Vagina (tissue), 2 donors: Measurements from ENCODE around the gene RPL15. TPM values are rescaled to one million over a fixed set of nuclear protein-coding genes. Genes with fewer than 3 reads are reported as not detected.

ENCODE experiments used
- DNase-seq, 2 donors: peaks; one replicate each; pipeline ENCODE4 v3.0.0-alpha.2; 2017; ENCODE audit errors: extremely low spot score in 2 of 2
- H3K27ac ChIP-seq: fragments of 200-600 bp; sonication (generic); one replicate; pipeline ENCODE4 v1.5.1; 2019
- H3K27me3 ChIP-seq: fragments of 200-600 bp; sonication (generic); one replicate; pipeline ENCODE4 v1.5.1; 2019
- H3K36me3 ChIP-seq, 2 donors: fragments of 200-600 bp; sonication (generic); one replicate each; pipeline ENCODE4 v1.5.1; 2017 to 2019
- H3K4me1 ChIP-seq: fragments of 200-600 bp; sonication (generic); one replicate; pipeline ENCODE4 v1.5.1; 2019
- H3K4me3 ChIP-seq, 2 donors: fragments of 200-600 bp; sonication (generic); 1 replicate in 1 of 2; 2 replicates in 1 of 2; pipeline ENCODE4 v1.5.1; 2016 to 2019
- H3K9me3 ChIP-seq: fragments of 200-600 bp; sonication (generic); one replicate; pipeline ENCODE4 v1.5.1; 2019
- POLR2A ChIP-seq, 2 donors: fragments of 450-650 bp; IDR thresholded peaks; one replicate each; pipeline ENCODE4 v1.6.1; 2017; ENCODE audit warnings: antibody characterized with exemption in 2 of 2, mild to moderate bottlenecking in 2 of 2, moderate library complexity in 2 of 2
- POLR2AphosphoS5 ChIP-seq, 2 donors: sonication (generic); formaldehyde crosslinking; IDR thresholded peaks; one replicate each; pipeline ENCODE4 v1.9.0; 2017; ENCODE audit warnings: antibody characterized with exemption in 2 of 2, mild to moderate bottlenecking in 2 of 2, low read depth in 1 of 2; ENCODE audit not compliant: insufficient read depth in 1 of 2
- intact Hi-C: fragments of 100-400 bp; cut with DNase I; formaldehyde crosslinking; loops from one replicate; pipeline ENCODE4 v1.15.1; 2023
- total RNA-seq: library from RNA; depleted of rRNA; stranded (reverse); fragments of >200 nt; gene quantifications from one replicate; pipeline ENCODE4 v1.2.3, GENCODE V29; 2016
- TF ChIP-seq, protein P1 (sequence below), 3 experiments: fragments of 450-650 bp in 2 of 3; fragments of 200-600 bp in 1 of 3; sonication (generic) in 1 of 3; IDR thresholded peaks; one replicate each; pipeline ENCODE4 v1.5.1; 2017 to 2019; ENCODE audit warnings: antibody characterized with exemption in 3 of 3, mild to moderate bottlenecking in 2 of 3, moderate library complexity in 2 of 3

The RPL15 gene
- total RNA-seq, 1 donor from 2014 or later = 2,641 TPM

DNA sequence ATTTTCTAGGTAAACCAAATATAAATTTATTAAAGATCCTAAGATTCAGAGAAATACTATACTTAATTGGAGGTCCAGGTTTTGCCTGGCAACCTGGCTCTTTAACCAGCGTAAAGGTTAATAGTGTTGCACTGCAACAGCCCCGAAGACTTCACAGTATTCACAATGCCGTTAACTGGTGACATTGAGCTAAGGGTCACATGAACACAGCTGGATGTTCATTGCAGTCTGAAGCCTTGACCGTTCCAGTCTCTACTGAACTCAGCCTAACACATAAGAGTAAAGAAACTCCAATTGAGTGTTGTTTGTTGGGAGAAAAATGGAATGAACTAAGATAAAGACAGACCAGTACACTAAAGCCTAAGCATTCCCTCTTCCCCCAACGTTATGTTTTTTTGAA is 27.0 kb upstream of the RPL15 start:
- Histone ChIP-seq H3K9me3 (no peaks in the 10 kb centered on the region), H3K27me3 (no peaks in the 10 kb centered on the region), H3K36me3 (peaks cover 0 to 5% of the 10 kb centered on the region in 2 donors), H3K4me1 (peaks cover 5% of the 10 kb centered on the region), H3K4me3 (no peak overlapping the region), H3K27ac (no peak overlapping the region)
- intact Hi-C loops = no loop called here
- DNase-seq = no peak
- TF ChIP-seq, protein P1, sequence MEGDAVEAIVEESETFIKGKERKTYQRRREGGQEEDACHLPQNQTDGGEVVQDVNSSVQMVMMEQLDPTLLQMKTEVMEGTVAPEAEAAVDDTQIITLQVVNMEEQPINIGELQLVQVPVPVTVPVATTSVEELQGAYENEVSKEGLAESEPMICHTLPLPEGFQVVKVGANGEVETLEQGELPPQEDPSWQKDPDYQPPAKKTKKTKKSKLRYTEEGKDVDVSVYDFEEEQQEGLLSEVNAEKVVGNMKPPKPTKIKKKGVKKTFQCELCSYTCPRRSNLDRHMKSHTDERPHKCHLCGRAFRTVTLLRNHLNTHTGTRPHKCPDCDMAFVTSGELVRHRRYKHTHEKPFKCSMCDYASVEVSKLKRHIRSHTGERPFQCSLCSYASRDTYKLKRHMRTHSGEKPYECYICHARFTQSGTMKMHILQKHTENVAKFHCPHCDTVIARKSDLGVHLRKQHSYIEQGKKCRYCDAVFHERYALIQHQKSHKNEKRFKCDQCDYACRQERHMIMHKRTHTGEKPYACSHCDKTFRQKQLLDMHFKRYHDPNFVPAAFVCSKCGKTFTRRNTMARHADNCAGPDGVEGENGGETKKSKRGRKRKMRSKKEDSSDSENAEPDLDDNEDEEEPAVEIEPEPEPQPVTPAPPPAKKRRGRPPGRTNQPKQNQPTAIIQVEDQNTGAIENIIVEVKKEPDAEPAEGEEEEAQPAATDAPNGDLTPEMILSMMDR (IDR thresholded peaks at IDR 0.05) = no peak
- TF ChIP-seq POLR2A (IDR thresholded peaks at IDR 0.05) (no peak), POLR2AphosphoS5 (IDR thresholded peaks at IDR 0.05; ENCODE audit: insufficient read depth in 1 of 2, low read depth in 1 of 2) (no peak)

DNA sequence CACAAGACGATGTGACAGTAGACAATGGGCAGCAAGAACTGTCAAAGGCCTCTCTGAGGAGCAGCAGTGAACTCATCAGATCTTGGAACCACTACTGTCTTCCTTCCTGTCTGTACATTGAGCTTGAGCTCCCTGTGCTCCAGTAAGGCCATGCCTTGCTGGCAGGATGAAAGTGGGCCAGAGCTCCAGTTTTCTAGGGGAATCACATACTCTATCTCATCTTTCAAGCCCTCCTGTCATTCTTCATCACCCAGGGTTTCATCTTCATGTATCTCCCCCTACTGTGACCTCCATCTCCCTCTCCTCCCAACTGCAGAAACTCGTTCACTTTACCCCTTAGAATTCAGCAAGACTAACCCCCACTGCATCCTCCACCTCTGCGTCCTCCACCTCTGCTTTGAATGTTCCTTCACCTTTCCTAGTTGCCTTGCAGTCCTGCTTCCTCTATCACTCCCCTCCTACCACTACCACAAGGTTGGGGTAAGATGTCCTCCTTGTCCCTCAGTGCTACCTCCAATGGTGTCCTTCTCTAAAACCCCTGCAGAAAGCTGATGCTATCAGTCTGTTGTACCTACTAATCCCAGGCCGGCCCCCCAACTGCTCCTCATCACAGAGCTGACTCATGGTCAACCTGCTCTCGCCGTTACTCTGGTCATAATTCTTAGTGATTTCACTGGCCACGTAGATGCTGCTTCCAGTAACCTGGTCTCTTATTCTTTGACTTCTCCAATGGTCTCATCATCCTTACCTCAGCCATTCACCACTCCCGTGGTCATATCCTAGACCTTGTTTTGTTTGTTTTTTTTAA is 22.5 kb upstream of the RPL15 start:
- no peak for DNase-seq
- H3K27me3 ChIP-seq = no peaks in the 10 kb centered on the region
- TF ChIP-seq, protein P1 (IDR thresholded peaks at IDR 0.05) = no peak
- TF ChIP-seq POLR2A (IDR thresholded peaks at IDR 0.05) = no peak
- TF ChIP-seq POLR2AphosphoS5 (IDR thresholded peaks at IDR 0.05; ENCODE audit: insufficient read depth in 1 of 2, low read depth in 1 of 2) = no peak
- H3K9me3 ChIP-seq = no peaks in the 10 kb centered on the region
- H3K27ac ChIP-seq = no peak overlapping the region
- intact Hi-C loops = no loop called here
- H3K36me3 ChIP-seq = peaks cover 0 to 15% of the 10 kb centered on the region in 2 donors
- H3K4me1 ChIP-seq = peaks cover 3% of the 10 kb centered on the region
- H3K4me3 ChIP-seq = no peak overlapping the region

DNA sequence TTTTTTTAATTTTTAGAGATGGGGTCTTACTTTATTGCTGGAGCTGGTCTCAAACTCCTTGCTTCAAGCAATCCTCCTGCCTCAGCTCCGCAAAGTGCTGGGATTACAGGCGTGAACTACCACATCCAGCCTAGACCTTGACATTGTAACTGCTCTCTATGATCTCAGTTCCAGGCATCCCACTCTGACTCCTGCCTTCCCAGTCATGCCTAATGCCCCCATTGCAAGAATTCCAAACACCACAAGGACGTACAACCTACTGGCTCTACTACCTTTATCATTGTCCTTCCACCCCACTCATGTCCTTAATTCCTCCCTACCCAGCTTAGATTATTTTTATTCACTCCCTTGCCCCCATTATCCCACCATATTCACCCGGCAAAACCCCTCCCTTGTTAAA is 21.8 kb upstream of the RPL15 start:
- no peaks in the 10 kb centered on the region for H3K4me1 ChIP-seq
- H3K9me3 ChIP-seq = no peaks in the 10 kb centered on the region
- no peak overlapping the region for H3K4me3 ChIP-seq
- peaks cover 0 to 18% of the 10 kb centered on the region in 2 donors for H3K36me3 ChIP-seq
- intact Hi-C loops = no loop called here
- no peak overlapping the region for H3K27ac ChIP-seq
- H3K27me3 ChIP-seq = no peaks in the 10 kb centered on the region
- TF ChIP-seq POLR2AphosphoS5 (IDR thresholded peaks at IDR 0.05; ENCODE audit: insufficient read depth in 1 of 2, low read depth in 1 of 2) = no peak
- TF ChIP-seq, protein P1 (IDR thresholded peaks at IDR 0.05) = no peak
- TF ChIP-seq POLR2A (IDR thresholded peaks at IDR 0.05) = no peak
- DNase-seq = no peak

GRCh38 chr3:23900744-23901143 is 16.2 kb upstream of the RPL15 start:
- Histone ChIP-seq H3K27ac (no peak overlapping the region), H3K36me3 (peaks cover 0 to 18% of the 10 kb centered on the region in 2 donors), H3K27me3 (no peaks in the 10 kb centered on the region), H3K4me3 (no peak overlapping the region), H3K9me3 (no peaks in the 10 kb centered on the region), H3K4me1 (no peaks in the 10 kb centered on the region)
- DNase-seq = no peak
- no peak for TF ChIP-seq POLR2A (IDR thresholded peaks at IDR 0.05)
- TF ChIP-seq POLR2AphosphoS5 (IDR thresholded peaks at IDR 0.05; ENCODE audit: insufficient read depth in 1 of 2, low read depth in 1 of 2) = no peak
- TF ChIP-seq, protein P1 (IDR thresholded peaks at IDR 0.05) = no peak
- intact Hi-C loops = no loop called here

- intact Hi-C loops = no loop called here
- H3K36me3 ChIP-seq = peaks cover 0 to 12% of the 10 kb centered on the region in 2 donors
- TF ChIP-seq, protein P1 (IDR thresholded peaks at IDR 0.05) = no peak
- TF ChIP-seq POLR2A (IDR thresholded peaks at IDR 0.05) (no peak), POLR2AphosphoS5 (IDR thresholded peaks at IDR 0.05; ENCODE audit: insufficient read depth in 1 of 2, low read depth in 1 of 2) (no peak)
Observed at GRCh38 chr3:23904545-23904944, 12.4 kb upstream of the RPL15 start.

More at GRCh38 chr3:23904545-23904944, 12.4 kb upstream of the RPL15 start:
- H3K9me3 ChIP-seq = no peaks in the 10 kb centered on the region
- DNase-seq = no peak
- no peak overlapping the region for H3K4me3 ChIP-seq
- H3K4me1 ChIP-seq = no peaks in the 10 kb centered on the region
- no peak overlapping the region for H3K27ac ChIP-seq
- no peaks in the 10 kb centered on the region for H3K27me3 ChIP-seq
